DMS53 treated with DMSO at 0.1 percent for 48 hours (cell line): ENCODE results near the gene RASSF8.

ENCODE experiments used
- DNase-seq: peaks from one replicate; lab custom pipeline; 2025; ENCODE audit not compliant: unreplicated experiment; lab: John Stamatoyannopoulos, UW

RASSF8 gene, protein sequence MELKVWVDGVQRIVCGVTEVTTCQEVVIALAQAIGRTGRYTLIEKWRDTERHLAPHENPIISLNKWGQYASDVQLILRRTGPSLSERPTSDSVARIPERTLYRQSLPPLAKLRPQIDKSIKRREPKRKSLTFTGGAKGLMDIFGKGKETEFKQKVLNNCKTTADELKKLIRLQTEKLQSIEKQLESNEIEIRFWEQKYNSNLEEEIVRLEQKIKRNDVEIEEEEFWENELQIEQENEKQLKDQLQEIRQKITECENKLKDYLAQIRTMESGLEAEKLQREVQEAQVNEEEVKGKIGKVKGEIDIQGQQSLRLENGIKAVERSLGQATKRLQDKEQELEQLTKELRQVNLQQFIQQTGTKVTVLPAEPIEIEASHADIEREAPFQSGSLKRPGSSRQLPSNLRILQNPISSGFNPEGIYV

DNA sequence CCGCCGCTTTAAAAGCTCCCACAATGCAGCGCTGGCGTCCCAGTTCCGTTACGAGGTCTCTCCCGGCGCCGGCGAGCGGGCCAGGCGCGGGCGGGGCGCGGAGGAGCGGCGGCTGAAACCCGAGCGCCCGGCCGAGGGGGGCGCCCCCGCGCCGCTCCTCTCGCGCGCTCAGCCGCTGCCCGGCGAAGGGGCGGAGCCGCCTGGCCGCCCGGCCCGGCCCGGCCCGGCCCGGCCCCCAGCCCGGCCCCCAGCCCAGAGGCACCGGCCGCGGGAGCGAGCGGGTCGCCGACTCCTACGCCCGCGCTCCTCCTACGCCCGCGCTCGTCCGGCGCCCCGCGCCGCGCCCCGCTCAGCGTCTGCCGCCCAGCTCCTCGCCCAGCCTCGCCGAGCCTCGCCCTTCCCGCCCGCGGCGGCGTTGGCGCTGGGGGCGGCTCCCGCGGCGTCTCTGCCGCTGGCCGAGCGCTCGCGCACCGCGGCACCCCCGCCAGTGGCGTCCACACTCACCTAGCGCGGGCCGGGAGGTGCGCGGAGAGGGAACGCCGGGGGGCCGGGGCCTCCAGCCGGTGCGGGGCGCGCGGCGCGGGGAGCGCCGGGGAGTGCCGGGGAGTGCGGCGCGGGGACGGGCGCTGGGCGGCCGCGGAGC lies at the start of gene RASSF8:
RASSF8 (plus strand) TSS at position 255 of the 643 bp plus-strand sequence. CDS start 96,662 bp downstream, outside the sequence.
- peak; percentile 100 for DNase-seq

DNA sequence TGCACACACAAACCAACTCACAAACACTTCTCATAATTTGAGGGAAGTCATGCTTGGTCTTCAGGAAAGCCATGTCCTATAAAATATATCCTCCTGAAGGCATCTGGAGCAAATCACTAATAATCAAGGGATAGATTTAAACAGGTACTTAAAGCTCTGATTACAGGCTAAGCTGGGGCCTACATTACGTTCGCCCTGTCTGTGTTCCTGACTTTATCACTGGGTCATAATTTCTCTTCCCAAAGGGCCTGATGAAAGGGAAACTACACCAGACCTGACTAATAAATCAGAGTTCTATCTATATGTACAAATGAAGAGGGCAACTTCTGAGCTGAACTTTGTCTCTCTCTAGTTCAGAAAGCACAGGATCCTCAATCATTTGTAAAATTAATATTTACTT lies 43.9 kb upstream of the RASSF8 start:
- no peak for DNase-seq

DNA sequence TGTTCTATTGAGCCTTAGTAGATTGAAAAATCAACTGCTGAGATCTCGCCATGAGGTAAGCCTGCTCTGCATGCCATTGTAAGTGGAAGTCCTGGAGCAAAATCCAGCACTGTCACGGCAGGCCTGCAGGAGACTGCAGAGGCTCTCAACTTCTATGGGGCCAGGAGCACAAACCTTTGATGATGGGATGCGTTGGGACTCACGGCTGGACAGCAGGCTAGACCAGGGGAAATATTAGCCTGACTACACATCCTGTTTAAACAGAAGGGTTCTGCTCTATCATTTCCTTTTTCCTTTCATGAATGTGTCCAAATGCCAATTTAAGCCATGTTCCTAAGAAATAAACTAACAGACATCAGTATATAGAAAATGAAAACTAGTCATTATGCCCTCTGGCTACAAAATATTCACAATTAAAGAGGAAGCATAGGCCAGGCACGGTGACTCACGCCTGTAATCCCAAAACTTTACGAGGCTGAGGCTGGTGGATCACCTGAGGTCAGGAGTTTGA lies 33.9 kb upstream of the RASSF8 start:
- no peak for DNase-seq

DNA sequence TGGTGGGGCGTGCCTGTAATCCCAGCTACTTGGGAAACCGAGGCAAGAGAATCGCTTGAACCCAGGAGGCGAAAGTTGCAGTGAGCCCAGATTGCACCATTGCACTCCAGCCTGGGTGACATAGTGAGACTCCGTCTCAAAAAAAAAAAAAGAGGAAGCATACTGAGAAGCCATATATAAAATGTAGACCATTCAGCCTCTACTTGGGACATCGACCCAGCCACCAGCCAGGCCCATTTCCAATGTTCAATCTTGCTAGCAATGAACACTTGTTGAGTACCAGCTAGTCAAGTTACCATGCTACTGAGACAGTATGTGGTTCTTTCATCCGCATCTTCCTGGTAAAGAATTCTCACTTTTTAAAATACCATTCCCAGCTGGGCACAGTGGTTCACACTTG lies 33.4 kb upstream of the RASSF8 start:
- DNase-seq: no peak

DNA sequence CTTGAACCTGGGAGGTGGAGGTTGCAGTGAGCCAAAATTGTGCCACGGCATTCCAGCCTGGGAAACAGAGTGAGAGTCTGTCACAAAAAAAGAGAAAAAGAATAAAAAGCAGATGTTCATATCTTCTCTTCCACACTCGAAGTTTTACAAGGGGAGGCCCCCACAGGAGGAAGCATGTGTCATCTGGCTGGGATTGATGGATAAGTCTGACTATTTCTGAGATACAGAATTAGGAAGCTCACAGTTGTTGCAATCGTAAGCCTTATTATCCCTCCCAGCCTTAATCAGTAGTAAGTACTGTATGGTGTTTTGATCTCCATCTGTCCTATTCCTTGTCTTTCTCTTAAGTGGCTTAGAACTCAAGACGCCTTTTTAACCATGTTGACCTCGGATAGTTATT lies 31.9 kb upstream of the RASSF8 start:
- no peak for DNase-seq

DNA sequence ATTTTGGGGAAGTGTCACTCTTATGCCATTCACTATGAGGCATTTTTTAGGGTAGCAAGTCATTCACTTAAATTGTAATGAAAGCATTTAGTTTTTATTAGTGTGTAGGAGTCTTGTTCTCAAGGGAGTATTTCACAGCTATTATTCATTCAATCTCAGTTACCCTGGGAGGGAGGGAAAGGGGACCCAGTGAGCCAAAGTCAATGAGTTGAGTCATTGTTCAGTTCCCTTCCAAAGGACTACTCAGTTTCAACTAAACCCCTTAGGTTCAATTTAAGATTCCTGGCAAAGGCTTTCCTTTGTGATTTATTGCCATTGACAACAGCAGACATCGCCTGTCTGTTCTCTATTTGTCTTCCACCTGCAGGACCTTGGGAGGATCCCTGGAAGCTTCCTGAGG lies 29.3 kb upstream of the RASSF8 start:
- DNase-seq: no peak

DNA sequence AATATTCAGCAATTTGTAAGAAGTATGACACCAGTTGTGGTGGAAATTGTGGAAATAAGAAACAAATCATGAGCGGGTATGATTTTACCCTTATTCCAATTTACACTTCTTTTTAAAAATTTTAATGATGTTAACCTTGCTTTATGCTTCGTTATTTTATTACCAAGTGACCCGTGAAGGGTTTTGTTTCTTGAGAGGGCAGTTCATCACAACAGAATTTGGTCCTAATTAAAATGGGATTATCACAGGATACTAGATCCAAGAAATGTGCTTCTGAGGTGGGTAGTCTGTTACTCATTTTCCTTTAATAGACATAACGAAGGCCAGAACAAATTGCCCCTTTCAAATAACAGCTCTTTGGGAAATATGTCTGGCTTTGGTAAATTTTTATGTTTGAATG lies 25.5 kb upstream of the RASSF8 start:
- no peak for DNase-seq

DNA sequence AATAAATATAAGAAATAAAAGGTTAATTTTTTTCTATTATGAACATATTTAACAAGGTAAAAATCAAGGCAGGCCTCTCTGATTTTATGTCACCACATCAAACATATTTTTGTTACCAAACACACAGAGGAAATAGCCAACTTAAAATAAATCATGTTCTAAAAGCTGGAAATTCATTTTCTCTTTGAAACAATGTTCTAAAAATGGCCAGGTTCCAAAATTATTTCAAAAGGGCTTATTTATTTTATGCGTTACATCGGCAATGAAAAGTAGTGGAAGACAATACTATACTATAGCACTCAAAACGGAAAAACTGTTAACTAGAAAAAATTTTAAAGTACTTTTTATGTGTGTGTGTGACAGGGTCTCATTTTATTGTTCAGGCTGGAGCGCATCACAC lies 24.0 kb upstream of the RASSF8 start:
- no peak for DNase-seq

DNA sequence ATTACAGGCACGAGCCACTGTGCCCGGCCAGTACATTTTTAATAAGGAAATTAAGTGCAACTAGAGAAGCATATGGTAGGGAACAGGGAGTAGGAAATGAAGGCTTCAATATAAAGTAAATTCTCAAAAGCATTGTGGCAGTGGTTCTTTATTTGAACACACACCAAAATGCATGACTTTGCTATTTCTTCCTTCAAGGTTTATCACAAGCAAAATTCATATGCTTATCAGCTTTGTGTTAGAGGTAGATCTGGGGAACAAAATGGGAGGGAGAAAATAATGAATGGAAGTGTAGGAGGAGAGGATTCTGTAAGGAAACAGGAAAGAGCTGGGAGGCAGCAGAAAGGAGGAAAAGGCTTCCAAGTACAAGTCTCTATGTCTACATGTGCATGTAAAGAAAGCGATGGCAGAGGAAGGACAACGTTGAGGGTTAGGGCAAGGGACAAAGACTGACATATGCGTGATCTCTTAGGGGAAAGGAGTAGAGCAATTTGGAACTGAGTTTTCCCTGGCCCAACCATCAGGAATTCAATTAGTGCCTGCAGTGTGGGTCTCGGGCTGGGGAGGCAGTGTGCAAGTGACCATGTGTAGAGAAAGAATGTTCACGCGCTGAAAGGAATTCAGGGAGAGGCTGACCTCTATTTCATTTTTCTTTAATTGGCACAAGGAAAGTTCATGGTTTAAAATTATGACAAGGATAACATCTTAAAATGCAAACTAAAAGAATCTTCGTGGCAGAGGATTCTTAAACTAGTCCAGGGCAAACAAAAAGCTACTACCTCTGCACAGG lies 22.9 kb upstream of the RASSF8 start:
- DNase-seq: no peak

DNA sequence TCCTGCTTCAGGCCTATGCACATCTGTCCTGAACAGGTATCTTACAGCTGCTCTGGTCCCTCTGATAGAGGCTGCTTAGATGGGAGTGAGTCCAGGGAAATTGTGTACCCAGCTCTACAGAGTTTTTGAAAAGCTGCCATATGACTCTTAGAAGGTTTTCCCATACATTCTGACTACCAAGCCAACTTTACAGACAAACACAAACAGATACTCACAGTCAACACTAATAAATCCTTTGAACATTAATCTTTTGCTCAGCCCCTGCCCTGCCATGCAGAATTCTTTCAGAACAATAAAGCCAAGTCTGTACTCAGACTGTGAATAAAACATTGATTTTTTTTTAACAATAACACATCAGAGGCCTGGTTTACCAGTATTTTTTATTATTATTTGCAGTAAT lies 21.4 kb upstream of the RASSF8 start:
- no peak for DNase-seq

DNA sequence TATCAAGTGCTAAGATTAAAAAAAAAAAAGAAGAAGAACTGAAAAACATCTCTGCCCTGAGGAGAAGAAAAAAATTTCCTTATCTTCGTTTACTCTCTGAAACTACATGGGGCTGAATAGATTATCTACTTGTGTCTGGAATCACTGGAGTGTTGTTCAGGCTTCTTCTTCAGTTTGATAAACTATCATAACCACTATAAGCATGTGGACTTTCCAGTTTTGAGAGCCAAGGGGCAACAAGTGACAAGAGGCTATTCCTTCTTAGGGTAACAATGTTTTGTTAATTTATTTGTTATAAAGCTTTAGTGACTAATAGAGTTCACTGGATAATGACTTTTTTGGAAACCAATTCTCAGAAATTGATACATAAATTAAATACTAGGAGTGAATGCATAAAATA lies 19.9 kb upstream of the RASSF8 start:
- no peak for DNase-seq

DNA sequence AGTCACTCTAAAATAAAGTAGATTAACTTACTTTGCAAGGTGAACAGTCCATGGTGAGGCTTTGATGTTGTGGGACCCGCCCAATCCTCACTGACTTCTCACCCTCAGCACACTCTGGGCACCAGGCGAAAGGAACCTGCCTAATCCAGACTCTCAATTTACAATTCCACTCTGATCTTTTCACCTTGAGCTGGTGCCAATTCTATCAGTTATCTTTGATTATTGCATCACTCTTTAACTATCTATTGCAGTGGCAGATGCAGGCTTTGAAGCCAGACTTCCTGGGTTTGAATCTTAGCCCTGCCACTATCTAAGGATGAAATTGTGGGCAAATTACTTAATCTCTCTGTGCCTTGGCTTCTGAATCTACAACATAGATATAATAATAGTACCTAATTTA lies 18.9 kb upstream of the RASSF8 start:
- no peak for DNase-seq

DNA sequence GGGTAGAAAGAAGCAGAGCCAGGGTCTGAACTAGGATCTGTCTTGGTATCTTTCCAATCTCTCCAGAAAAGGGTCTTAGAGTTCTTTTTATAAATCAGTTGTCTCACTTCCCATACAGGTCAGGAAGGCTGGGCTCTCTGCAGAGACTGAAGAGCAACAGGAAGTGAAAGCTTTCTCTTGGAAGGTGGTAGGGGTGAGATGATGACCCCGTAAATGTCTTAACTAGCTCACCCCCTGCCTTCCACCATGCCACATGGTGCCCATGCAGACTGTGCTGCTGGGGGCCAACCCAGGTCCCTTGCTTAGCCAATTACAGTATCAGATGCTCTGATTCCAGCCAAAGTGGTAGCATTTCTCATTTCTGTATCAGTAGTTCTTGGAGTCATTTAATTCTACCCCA lies 17.6 kb upstream of the RASSF8 start:
- no peak for DNase-seq

DNA sequence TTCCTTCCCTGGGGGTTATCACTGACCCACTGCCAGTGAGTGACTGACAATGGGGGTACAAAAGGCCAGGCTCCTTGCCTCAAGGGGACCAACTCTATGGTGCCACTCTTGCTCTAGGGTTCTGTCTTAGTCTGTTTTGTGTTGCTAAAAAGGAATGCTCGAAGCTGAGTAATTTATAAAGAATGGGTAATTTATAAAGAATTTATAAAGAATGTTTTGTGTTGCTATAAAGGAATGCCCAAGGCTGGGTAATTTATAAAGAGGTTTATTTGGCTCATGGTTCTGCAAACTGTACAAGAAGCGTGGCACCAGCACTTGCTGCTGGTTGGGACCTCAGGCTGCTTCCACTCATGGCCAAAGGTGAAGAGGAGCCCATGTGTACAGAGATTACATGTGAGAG lies 15.8 kb upstream of the RASSF8 start:
- DNase-seq: no peak

DNA sequence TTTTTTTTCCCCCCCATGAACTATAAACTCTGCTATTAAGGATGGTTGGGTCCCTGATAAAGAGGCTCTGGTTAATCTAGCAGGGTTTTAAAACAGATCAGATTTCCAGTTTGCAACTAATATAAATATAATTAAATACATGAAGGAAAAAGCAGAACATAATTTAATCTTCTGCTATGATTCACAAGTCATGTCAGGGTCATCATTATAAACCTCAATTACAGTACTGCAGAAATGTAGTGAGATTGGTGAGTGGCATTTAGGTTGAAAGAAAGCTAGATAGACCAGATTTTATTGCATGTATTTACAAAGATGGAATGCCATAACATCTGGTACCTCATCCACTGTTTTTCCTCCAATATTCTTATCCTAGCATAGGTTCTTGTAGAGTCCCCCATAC lies 14.5 kb upstream of the RASSF8 start:
- no peak for DNase-seq

DNA sequence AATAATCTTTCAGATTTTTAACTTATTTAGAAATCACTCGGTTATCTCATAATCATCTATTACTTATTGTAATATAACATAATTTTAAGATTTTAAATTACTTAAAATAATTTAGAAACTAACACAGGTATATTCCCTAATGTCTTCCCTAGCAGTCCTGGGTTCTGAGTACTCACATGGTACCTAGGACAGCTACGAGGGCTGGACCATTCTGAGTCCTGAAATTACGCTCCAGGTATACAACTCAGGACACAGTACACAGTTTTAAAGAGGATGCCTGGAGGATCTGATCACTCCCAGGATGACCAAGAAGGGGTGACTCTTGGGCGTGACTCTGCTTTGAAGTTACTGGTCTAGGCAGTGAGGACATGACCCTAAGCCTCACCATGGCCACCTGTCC lies 9.1 kb upstream of the RASSF8 start:
- DNase-seq: no peak

DNA sequence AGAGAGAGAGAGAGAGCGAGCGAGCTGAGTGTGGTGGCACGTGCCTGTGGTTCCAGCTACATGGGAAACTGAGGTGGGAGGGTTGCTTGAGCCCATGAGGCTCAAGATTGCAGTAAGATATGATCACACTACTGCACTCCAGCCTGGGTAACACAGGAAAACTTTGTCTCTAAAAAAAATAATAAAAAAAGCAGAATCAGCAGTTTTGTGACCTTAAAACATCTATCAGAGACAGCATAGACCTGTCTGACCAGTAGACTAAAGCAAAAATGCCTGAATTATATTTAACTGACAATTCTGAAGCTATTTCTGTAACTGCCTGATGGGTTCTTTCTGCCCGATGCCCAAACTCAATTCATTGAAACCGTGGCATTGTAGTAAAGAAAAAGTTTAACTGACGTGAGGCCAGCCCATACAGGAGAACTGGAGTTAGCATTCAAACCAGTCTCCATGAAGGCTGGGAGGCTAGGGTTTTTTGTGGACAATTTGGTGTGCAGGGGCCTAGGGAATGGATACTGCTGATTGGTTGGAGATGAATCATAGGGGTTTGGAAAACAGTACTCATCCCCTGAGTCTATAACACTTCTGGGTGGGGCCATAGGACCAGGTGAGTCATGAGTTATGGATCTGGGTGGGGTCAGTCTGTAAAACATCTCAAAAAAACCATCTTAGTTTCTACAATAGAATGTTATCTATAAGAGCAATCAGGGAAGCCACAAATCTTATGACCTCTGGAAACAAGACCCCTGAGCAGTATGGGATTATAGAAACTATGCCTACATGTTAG lies 8.0 kb upstream of the RASSF8 start:
- no peak for DNase-seq

DNA sequence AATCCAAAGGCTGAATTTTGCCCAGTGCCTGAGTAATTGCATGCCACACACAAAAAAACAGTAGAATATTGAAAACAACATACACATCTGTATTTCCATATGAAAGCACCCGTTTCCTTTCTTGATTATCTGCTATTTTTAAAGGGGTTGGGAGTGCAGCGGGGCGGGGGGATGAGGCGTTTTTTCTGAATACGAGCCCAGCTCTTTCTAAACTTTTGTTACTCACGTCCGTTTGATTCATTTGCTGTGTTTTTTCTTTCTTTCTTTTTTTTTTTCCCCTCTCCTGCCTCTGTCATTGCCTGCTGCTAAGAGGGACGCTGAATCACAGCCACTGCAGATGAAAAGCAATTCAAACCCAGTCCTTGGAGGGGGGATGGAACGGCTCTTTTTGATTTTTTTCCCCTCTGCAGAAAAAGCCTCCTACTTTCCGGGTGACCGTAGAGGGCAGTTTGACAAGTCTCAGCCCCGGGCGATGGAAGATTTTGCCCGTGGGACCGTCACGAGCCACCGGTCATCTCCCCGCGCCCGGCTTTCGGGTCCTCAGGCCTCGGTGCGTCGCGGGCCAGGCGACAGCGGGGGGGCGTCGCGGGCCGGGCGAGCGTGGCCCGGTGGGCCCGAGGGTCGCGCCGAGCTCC lies 572 bp upstream of the RASSF8 start:
- peak; percentile 96 for DNase-seq

DNA sequence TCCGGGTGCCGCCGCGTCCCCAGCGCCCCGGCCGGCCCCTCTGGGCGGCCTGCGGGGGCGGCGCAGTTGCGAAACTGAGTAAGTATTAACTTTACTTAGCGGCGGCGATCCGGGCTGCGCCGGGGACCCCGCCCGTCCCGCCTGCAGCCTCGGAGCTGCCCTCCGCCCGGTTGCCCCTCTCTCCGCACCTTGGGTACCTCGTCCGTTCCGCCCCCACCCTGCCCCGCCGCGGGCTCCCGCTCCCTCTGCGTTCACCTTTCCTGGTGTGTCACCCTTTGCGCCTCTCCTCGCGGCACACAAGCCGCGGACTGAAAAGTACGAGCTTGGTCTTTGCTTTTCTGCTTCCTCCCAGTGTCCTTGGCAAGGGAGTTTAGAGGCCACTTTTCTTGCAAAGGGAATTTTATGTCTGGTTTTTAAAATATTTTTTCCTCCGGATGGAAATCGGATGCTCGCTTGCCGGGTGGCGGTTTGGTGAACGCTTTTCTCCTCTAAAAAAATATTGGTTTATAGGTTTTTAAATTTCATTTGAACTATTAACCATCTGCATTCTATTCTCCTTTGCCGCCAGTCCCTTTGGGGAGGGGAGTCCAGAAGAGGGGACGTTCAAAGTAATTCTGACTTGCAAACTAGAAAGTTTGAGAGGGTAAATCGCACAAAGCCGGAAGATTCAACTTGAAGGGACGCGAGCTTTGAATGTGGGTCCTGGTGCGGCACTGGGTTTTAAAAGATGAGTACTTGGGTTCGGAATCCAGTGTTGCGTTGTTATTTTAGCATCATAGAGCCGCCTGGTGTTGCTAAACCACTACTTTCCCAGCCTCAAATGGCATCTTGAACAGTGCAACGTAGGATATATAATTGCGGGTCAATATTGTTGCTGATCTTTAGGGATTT lies 834 bp downstream of the RASSF8 start:
- DNase-seq: peak; percentile 98
